Amniotic stem cell (primary cell): ENCODE results near the gene CDO1.

Experiments
- DNase-seq: peaks from one replicate; lab custom pipeline; 2025; lab: John Stamatoyannopoulos, UW

Gene CDO1

GRCh38 chr5:115785381-115786065 is 30.9 kb downstream of the CDO1 start:
- DNase-seq, result no peak

DNA sequence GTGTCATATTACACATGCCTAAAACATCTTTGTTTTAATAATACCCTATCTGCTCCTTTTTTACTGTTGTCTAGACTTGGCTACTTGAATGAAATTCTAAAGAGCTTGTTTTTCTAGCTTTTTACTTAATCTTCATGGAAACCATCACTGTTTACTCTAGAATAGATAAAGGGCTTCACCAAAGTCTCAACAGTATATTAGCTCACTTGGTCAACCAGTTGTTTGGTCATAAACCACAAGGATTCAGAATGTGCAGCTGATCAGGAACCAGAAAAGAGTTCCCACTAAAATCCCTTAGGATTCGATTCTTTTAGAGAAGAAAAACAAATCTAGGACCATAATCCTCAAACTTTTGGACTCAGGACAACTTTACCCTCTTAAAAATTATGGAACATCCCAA is 38.0 kb downstream of the CDO1 start:
- DNase-seq, result no peak

GRCh38 chr5:115776989-115777388 is 39.5 kb downstream of the CDO1 start:
- no peak for DNase-seq

DNA sequence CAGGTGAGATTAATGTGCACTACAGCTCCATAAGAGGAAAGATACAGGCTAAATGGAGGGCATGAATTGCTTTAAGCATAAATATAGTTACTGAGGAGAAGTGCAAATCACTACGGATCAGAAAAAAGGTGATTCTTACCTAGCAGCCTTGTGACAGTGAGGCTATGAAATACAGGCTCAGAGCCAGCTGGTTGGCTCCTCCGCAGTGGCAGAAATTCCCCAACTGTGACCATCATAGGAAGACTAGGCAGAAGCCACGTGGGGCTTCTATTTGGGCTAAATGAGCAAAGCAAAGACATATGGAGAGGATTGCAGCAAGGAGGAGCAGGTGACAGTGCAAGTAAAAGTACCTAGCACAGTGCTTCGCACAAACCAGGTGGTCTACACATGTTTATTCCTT is 40.5 kb downstream of the CDO1 start:
- DNase-seq, result no peak

DNA sequence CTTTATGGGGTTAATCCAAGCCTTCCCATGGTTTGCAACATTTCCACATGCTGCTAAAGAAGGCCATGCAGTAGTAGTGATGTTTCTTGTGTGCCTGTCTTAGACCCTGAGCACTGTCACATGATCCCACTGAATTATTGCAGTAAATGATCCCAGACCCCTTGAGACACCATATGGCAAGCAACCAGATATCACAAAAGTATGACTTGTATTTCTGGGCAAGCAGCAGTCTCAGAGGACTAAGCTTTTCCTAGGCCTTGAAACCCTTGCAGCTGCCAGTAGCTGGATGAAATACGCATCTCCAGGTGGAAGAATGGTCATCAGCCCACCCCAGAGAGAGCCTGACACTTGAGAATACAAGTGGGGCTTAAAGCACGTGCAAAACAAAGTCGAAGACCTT is 41.8 kb downstream of the CDO1 start:
- no peak for DNase-seq

DNA sequence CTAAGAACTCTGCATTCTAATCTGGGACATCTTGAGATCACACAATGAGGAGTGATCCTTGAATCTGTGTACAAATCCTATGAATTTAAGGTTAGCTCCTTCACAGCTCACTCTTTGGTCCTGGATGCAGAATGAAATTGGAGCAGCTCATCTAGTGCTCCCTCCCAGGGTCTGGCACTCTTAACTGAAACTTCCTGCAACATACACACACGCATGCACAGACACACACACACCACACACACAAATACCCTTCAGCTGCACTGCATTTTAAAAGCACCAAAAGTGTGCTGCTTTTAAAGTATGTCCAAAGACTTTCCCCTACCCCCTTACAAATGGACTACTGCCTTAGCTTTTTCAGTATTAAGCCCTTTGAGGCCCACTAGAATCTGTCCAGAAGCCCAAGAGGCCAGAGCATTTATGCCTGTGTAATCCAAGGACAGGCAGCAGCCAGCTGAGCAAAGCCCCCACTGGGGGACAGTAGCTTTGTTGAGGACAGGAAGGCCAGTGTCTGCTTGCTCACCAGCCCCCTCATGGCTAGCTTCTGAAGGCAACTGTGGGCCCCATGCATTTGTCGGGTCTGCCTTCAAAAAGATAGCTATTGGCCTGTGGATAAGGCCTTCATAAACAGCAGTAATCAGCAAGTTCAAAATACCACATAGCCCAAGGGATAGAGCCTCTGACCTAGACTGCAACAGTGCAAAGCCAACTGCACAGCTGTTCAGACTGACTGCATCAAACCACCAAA is 43.6 kb downstream of the CDO1 start:
- no peak for DNase-seq

GRCh38 chr5:115770466-115770865 is 46.0 kb downstream of the CDO1 start:
- DNase-seq, result no peak

- DNase-seq, result no peak
Observed at GRCh38 chr5:115767424-115767823, 49.0 kb downstream of the CDO1 start.

GRCh38 chr5:115766608-115767007 is 49.9 kb downstream of the CDO1 start:
- DNase-seq, result no peak

GRCh38 chr5:115758356-115758755 is 58.1 kb downstream of the CDO1 start:
- DNase-seq, result no peak

GRCh38 chr5:115755675-115756074 is 60.8 kb downstream of the CDO1 start:
- DNase-seq, result no peak
